ACC112 (cell line): ENCODE results near the gene PPM1N.

Experiments used
- H2AFZ ChIP-seq: fragments of 200-600 bp; sonication (generic); one replicate; pipeline ENCODE4 v1.6.0; 2017; ENCODE audit warnings: antibody characterized with exemption, low read length; ENCODE audit not compliant: unreplicated experiment
- H3K27ac ChIP-seq: fragments of 200-600 bp; sonication (generic); 2 replicates; pipeline ENCODE4 v1.5.1; 2014; ENCODE audit warnings: low read depth, mild to moderate bottlenecking, antibody characterized with exemption, low read length, moderate library complexity
- H3K27me3 ChIP-seq: fragments of 200-600 bp; sonication (generic); 2 replicates; pipeline ENCODE4 v1.6.1; 2014; ENCODE audit warnings: mild to moderate bottlenecking, antibody characterized with exemption, low read length, moderate library complexity, mixed read lengths; ENCODE audit not compliant: insufficient read depth
- H3K36me3 ChIP-seq: fragments of 200-600 bp; sonication (generic); 2 replicates; pipeline ENCODE4 v1.6.1; 2016; ENCODE audit warnings: mild to moderate bottlenecking, antibody characterized with exemption, low read length, moderate library complexity, mixed read lengths; ENCODE audit not compliant: insufficient read depth
- H3K4me1 ChIP-seq: fragments of 200-600 bp; sonication (generic); one replicate; pipeline ENCODE4 v1.6.1; 2016; ENCODE audit warnings: low read length, mixed read lengths; ENCODE audit not compliant: insufficient read depth, unreplicated experiment, control insufficient read depth
- H3K4me3 ChIP-seq: fragments of 200-600 bp; sonication (generic); 2 replicates; pipeline ENCODE4 v1.5.1; 2014; ENCODE audit warnings: mild to moderate bottlenecking, low read depth, low read length
- H3K79me2 ChIP-seq: fragments of 200-600 bp; sonication (generic); one replicate; pipeline ENCODE4 v1.6.0; 2016; ENCODE audit warnings: low read length; ENCODE audit not compliant: control insufficient read depth, unreplicated experiment, insufficient read depth

PPM1N gene

GRCh38 chr19:45477713-45478453 is 20.4 kb upstream of the PPM1N start:
- Histone ChIP-seq H3K4me1 (peaks cover 3% of the 10 kb centered on the region), H3K27ac (peak overlapping the region; percentile 93), H3K4me3 (peak overlapping the region; percentile 78), H3K79me2 (no peaks in the 10 kb centered on the region), H3K36me3 (no peaks in the 10 kb centered on the region), H2AFZ (no peak overlapping the region), H3K27me3 (no peaks in the 10 kb centered on the region)

GRCh38 chr19:45478454-45479238 is 19.6 kb upstream of the PPM1N start:
- Histone ChIP-seq H3K4me3 (peak overlapping the region; percentile 78), H2AFZ (peak overlapping the region; percentile 49), H3K36me3 (no peaks in the 10 kb centered on the region), H3K4me1 (peaks cover 3% of the 10 kb centered on the region), H3K79me2 (no peaks in the 10 kb centered on the region), H3K27ac (peak overlapping the region; percentile 93), H3K27me3 (no peaks in the 10 kb centered on the region)

GRCh38 chr19:45483033-45483432 is 15.2 kb upstream of the PPM1N start:
- Histone ChIP-seq H3K4me3 (no peak overlapping the region), H3K36me3 (no peaks in the 10 kb centered on the region), H3K27ac (no peak overlapping the region), H3K79me2 (no peaks in the 10 kb centered on the region), H3K4me1 (peaks cover under 1% of the 10 kb centered on the region), H3K27me3 (no peaks in the 10 kb centered on the region), H2AFZ (no peak overlapping the region)

GRCh38 chr19:45484273-45484945 is 13.8 kb upstream of the PPM1N start:
- no peaks in the 10 kb centered on the region for H3K79me2 ChIP-seq
- H3K36me3 ChIP-seq = no peaks in the 10 kb centered on the region
- H3K27me3 ChIP-seq = no peaks in the 10 kb centered on the region
- H3K4me3 ChIP-seq = no peak overlapping the region
- H3K27ac ChIP-seq = no peak overlapping the region
- no peaks in the 10 kb centered on the region for H3K4me1 ChIP-seq
- H2AFZ ChIP-seq = no peak overlapping the region

- Histone ChIP-seq H3K79me2 (no peaks in the 10 kb centered on the region), H3K27me3 (no peaks in the 10 kb centered on the region), H3K4me3 (peak overlapping the region; percentile 74), H3K4me1 (no peaks in the 10 kb centered on the region), H3K27ac (no peak overlapping the region), H2AFZ (peak overlapping the region; percentile 75), H3K36me3 (no peaks in the 10 kb centered on the region)
These were observed 12.8 kb upstream of the PPM1N start for GRCh38 chr19:45485305-45486077.

- Histone ChIP-seq H3K36me3 (no peaks in the 10 kb centered on the region), H3K27me3 (no peaks in the 10 kb centered on the region), H3K4me3 (no peak overlapping the region), H3K79me2 (no peaks in the 10 kb centered on the region), H3K27ac (no peak overlapping the region), H3K4me1 (no peaks in the 10 kb centered on the region), H2AFZ (no peak overlapping the region)
These were observed 9.5 kb upstream of the PPM1N start for GRCh38 chr19:45488708-45489107.

GRCh38 chr19:45489216-45489855 is 8.9 kb upstream of the PPM1N start:
- Histone ChIP-seq H3K27me3 (no peaks in the 10 kb centered on the region), H3K4me1 (no peaks in the 10 kb centered on the region), H3K4me3 (no peak overlapping the region), H2AFZ (no peak overlapping the region), H3K79me2 (no peaks in the 10 kb centered on the region), H3K27ac (no peak overlapping the region), H3K36me3 (no peaks in the 10 kb centered on the region)

GRCh38 chr19:45492137-45492626 is 6.1 kb upstream of the PPM1N start:
- H3K4me3 ChIP-seq = peak overlapping the region; percentile 78; the same call in 1 of the 2 replicates
- H3K36me3 ChIP-seq = no peaks in the 10 kb centered on the region
- H2AFZ ChIP-seq = no peak overlapping the region
- H3K27ac ChIP-seq = no peak overlapping the region
- H3K79me2 ChIP-seq = no peaks in the 10 kb centered on the region
- no peaks in the 10 kb centered on the region for H3K27me3 ChIP-seq
- no peaks in the 10 kb centered on the region for H3K4me1 ChIP-seq

- no peaks in the 10 kb centered on the region for H3K36me3 ChIP-seq
- H3K4me1 ChIP-seq = peaks cover 2% of the 10 kb centered on the region
- peak overlapping the region; percentile 92 for H2AFZ ChIP-seq
- H3K27me3 ChIP-seq = no peaks in the 10 kb centered on the region
- H3K4me3 ChIP-seq = peak overlapping the region; percentile 78
- 0 out of 2 replicates have a peak overlapping the region, but pooled peaks have one; percentile 26 for H3K27ac ChIP-seq
- no peaks in the 10 kb centered on the region for H3K79me2 ChIP-seq
These were observed 5.4 kb upstream of the PPM1N start for GRCh38 chr19:45492627-45493470.
